Activated naive CD8-positive, alpha-beta T cell treated with anti-CD3 and anti-CD28 coated beads, Interleukin-2, amount 50 U/mL, for 24 hours (primary cell): ENCODE results near the gene POLR2C.

Source experiments
- ATAC-seq: fragments of 150-1000 bp; cut with Tn5 transposase; one replicate; pipeline ENCODE4 v1.10.0; 2021
- DNase-seq: peaks from one replicate; pipeline ENCODE4 v3.0.0; 2021
- H3K27ac Mint-ChIP-seq: one replicate; pipeline ENCODE4 v1.8.0; 2021; ENCODE audit warnings: mild to moderate bottlenecking, mixed read lengths
- H3K27me3 Mint-ChIP-seq: one replicate; pipeline ENCODE4 v1.8.0; 2021; ENCODE audit warnings: mixed read lengths
- H3K36me3 Mint-ChIP-seq: one replicate; pipeline ENCODE4 v1.8.0; 2021; ENCODE audit warnings: low read depth, mixed read lengths
- H3K4me1 Mint-ChIP-seq: one replicate; pipeline ENCODE4 v1.8.0; 2021; ENCODE audit warnings: mixed read lengths
- H3K4me3 Mint-ChIP-seq: one replicate; pipeline ENCODE4 v1.8.0; 2021; ENCODE audit warnings: mild to moderate bottlenecking, moderate library complexity, mixed read lengths
- H3K9me3 Mint-ChIP-seq: one replicate; pipeline ENCODE4 v1.8.0; 2021; ENCODE audit warnings: mixed read lengths

Gene POLR2C

GRCh38 chr16:57513371-57514102 is 51.1 kb downstream of the POLR2C start:
- H3K4me1 Mint-ChIP-seq = no peaks in the 10 kb centered on the region

DNA sequence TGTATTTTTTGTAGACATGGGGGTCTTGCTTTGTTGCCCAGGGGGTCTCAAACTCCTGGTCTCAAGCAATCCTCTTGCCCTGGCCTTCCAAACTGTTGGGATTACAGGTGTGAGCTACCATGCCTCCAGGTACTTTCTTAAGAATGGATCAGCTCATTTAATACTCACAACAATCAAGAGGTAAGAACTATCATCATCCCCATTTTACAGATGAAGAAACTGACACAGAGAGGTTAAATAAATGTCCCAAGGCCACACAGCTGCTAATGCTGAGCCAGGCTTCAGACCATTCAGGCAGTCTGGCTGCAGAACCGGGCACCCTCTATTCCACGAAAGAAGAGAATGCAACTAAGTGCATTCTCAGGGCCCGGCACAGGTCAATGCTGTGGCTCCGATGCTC is 51.9 kb downstream of the POLR2C start:
- no peaks in the 10 kb centered on the region for H3K4me1 Mint-ChIP-seq
- H3K9me3 Mint-ChIP-seq = no peaks in the 10 kb centered on the region
- ATAC-seq (no peak), DNase-seq (no peak)
- no peak overlapping the region for H3K27ac Mint-ChIP-seq
- H3K36me3 Mint-ChIP-seq = peaks cover 3% of the 10 kb centered on the region
- no peaks in the 10 kb centered on the region for H3K27me3 Mint-ChIP-seq
- no peak overlapping the region for H3K4me3 Mint-ChIP-seq

More at GRCh38 chr16:57513371-57514102, 51.1 kb downstream of the POLR2C start:
- Mint-ChIP-seq H3K9me3 (no peaks in the 10 kb centered on the region), H3K36me3 (no peaks in the 10 kb centered on the region), H3K4me3 (no peak overlapping the region), H3K27ac (no peak overlapping the region), H3K27me3 (no peaks in the 10 kb centered on the region)
- no peak for ATAC-seq
- DNase-seq = no peak

DNA sequence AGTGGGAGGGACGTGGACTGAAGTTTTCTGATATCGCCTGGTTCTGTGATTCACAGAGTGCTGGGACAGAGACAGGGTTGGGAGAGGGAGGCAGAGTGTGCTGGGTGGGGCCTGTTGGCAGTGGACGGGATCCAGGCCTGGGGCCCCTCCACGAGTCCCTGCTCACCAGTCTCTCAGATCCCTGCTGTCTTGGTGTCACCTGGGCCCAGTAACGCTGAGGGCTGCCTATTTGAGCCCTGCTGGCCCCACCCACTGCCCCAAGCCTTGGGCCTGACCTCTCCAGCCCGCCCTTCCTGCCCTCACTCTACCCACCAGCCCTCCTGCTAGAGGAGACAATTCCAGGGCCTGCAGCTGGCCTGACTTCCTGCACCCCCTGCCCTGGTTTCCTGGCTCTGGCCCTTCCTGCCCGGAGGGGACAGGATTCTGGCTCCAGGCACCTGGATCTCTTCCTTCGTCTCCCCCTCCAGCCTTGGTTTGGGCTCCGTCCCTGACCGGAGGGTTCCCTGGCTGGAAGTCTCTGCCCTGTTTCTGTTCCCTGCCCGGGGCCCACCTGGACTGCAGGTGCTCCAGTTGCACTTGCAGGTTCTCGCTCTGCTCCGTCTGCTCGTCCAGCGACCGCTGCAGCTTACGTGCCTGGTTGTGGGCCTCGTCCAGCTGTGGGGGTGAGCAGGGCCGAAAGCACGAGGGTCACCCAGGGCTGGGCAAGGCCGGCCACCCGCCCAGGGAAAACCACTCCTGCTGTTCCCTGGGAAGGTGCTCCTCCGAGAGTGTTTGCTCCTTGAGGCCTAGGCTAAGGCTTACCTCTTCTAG is 52.5 kb downstream of the POLR2C start:
- Mint-ChIP-seq H3K36me3 (peaks cover 3% of the 10 kb centered on the region), H3K27me3 (no peaks in the 10 kb centered on the region), H3K4me1 (no peaks in the 10 kb centered on the region), H3K9me3 (no peaks in the 10 kb centered on the region), H3K27ac (no peak overlapping the region), H3K4me3 (no peak overlapping the region)
- no peak for DNase-seq
- ATAC-seq = no peak

DNA sequence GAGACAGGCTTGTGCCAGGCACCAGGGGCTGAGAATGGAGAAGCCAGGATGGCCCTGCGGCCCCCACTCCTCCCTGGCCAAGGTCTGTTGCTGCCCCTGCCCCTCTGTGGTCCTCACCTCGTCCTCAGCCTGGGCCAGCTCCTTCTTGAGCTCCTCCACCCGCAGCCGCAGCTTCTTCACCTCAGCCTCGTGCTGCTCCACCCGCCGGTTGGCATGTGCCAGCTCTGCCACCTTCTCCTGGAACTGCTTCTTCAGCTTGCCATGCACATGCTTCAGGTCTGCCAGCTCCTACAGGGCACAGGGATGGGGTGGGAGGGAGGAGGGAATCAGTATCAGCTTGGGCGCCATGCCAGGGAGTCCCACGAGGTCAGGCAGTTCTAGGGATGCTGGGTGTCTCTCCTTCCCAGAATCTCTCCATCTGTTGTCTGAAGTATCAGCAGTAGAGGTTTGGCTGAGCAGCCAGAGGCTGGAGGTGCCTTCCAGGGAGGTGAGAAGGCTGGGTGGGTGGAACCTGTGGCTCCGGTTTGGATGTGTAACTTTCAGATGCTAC is 53.8 kb downstream of the POLR2C start:
- Mint-ChIP-seq H3K4me1 (no peaks in the 10 kb centered on the region), H3K4me3 (no peak overlapping the region), H3K36me3 (peaks cover 3% of the 10 kb centered on the region), H3K27me3 (no peaks in the 10 kb centered on the region), H3K27ac (no peak overlapping the region), H3K9me3 (no peaks in the 10 kb centered on the region)
- DNase-seq (no peak), ATAC-seq (no peak)

GRCh38 chr16:57516773-57517172 is 54.3 kb downstream of the POLR2C start:
- Mint-ChIP-seq H3K4me3 (no peak overlapping the region), H3K27me3 (no peaks in the 10 kb centered on the region), H3K4me1 (no peaks in the 10 kb centered on the region), H3K36me3 (peaks cover 3% of the 10 kb centered on the region), H3K9me3 (no peaks in the 10 kb centered on the region), H3K27ac (no peak overlapping the region)
- ATAC-seq = no peak
- no peak for DNase-seq

GRCh38 chr16:57517397-57518367 is 55.2 kb downstream of the POLR2C start:
- no peaks in the 10 kb centered on the region for H3K27me3 Mint-ChIP-seq
- ATAC-seq (no peak), DNase-seq (no peak)
- no peak overlapping the region for H3K27ac Mint-ChIP-seq
- H3K4me3 Mint-ChIP-seq = no peak overlapping the region
- H3K4me1 Mint-ChIP-seq = no peaks in the 10 kb centered on the region
- H3K9me3 Mint-ChIP-seq = no peaks in the 10 kb centered on the region
- H3K36me3 Mint-ChIP-seq = peaks cover 3% of the 10 kb centered on the region

GRCh38 chr16:57518520-57518919 is 56.0 kb downstream of the POLR2C start:
- no peak overlapping the region for H3K27ac Mint-ChIP-seq
- no peaks in the 10 kb centered on the region for H3K4me1 Mint-ChIP-seq
- no peaks in the 10 kb centered on the region for H3K9me3 Mint-ChIP-seq
- H3K4me3 Mint-ChIP-seq = no peak overlapping the region
- no peak for DNase-seq
- peaks cover 3% of the 10 kb centered on the region for H3K36me3 Mint-ChIP-seq
- H3K27me3 Mint-ChIP-seq = no peaks in the 10 kb centered on the region
- no peak for ATAC-seq

DNA sequence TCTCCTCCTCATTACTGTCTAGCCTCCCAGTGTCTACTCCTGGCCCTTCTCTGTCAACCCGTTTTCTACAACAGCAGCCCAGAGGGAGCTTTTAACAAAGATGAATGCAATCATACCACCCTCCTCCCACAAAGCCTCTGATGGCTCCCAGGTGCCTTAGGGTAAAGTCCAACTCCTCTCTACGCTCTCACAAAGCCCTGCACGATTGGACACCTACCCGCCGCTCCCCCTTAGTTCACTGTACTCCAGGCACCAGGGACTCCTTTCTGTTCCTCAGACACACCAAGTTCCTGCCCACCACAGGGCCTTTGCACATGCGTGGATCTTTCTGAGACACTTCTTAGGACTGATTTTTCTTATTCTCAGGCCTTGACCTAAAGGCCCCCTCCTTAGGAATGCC is 56.4 kb downstream of the POLR2C start:
- Mint-ChIP-seq H3K27ac (no peak overlapping the region), H3K4me3 (no peak overlapping the region), H3K9me3 (no peaks in the 10 kb centered on the region), H3K27me3 (no peaks in the 10 kb centered on the region), H3K4me1 (no peaks in the 10 kb centered on the region), H3K36me3 (peaks cover 3% of the 10 kb centered on the region)
- DNase-seq = no peak
- ATAC-seq = no peak

DNA sequence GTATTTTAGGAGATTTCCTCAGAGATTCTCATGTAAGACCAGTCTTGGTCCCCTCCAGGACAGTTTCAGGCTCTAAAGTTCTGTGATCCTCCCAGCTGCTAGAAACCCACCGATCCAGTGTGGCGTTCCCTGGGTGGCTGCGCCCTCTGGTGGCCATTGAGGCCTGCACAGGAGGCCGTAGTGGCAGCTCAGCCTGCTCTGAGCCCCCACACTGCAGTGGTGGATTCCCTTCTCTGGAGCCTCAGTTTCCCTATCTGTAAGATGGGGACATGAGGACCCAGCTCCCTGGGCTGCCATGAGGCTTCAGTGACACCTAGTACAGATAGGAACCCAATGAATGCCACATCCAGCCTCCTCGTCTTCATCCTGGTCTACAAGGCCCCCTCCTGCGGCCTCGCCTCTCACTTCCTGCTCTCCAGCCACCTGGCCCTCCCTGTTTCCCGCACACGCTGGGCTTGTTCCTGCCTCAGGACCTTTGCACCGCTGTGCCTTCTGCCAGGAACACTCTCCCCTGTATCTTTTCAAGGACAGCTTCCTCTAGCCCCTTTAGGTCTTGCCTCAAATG is 57.4 kb downstream of the POLR2C start:
- no peaks in the 10 kb centered on the region for H3K9me3 Mint-ChIP-seq
- ATAC-seq (peak; percentile 84), DNase-seq (peak; percentile 86)
- H3K4me3 Mint-ChIP-seq = no peak overlapping the region
- H3K27me3 Mint-ChIP-seq = no peaks in the 10 kb centered on the region
- no peak overlapping the region for H3K27ac Mint-ChIP-seq
- peaks cover 3% of the 10 kb centered on the region for H3K36me3 Mint-ChIP-seq
- H3K4me1 Mint-ChIP-seq = no peaks in the 10 kb centered on the region
